Keratinocyte (primary cell): ENCODE results near the gene TUG1. TPM values are rescaled to one million over a fixed set of nuclear protein-coding genes. Genes with fewer than 3 reads are reported as not detected.

Source experiments
- DNase-seq: peaks from one replicate; pipeline ENCODE4 v3.0.0-alpha.2; 2011; ENCODE audit warnings: low read depth, missing footprints, low spot score
- FAIRE-seq: peaks from 2 replicates; lab custom pipeline; 2011; peaks lifted over from hg19 to GRCh38; lab: Jason Lieb, UNC
- H2AFZ ChIP-seq: 2 replicates; pipeline ENCODE4 v1.6.0; 2012; ENCODE audit warnings: low read length, control low read depth, inconsistent platforms; ENCODE audit not compliant: control insufficient read depth
- H3K27ac ChIP-seq: 2 replicates; pipeline ENCODE4 v1.5.1; 2011; ENCODE audit warnings: low read length; ENCODE audit not compliant: control insufficient read depth, insufficient read depth
- H3K27me3 ChIP-seq: 3 replicates; pipeline ENCODE4 v1.6.0; 2011; ENCODE audit warnings: low read length; ENCODE audit not compliant: control insufficient read depth, insufficient read depth; ENCODE audit errors: extremely low read depth
- H3K36me3 ChIP-seq, 2 experiments: 2 replicates in 1 of 2; 3 replicates in 1 of 2; pipeline ENCODE4 v1.5.1; 2011; ENCODE audit warnings: low read length in 2 of 2, mild to moderate bottlenecking in 1 of 2; ENCODE audit not compliant: control insufficient read depth in 2 of 2, insufficient read depth in 2 of 2; ENCODE audit errors: extremely low read depth in 1 of 2
- H3K4me1 ChIP-seq: 3 replicates; pipeline ENCODE4 v1.5.1; 2011; ENCODE audit warnings: low read length; ENCODE audit not compliant: control insufficient read depth, insufficient read depth; ENCODE audit errors: extremely low read depth
- H3K4me2 ChIP-seq: 3 replicates; pipeline ENCODE4 v1.6.0; 2011; ENCODE audit warnings: low read depth, low read length; ENCODE audit not compliant: control insufficient read depth, insufficient read depth; ENCODE audit errors: extremely low read depth
- H3K4me3 ChIP-seq, 3 experiments: fragments of 200-600 bp in 1 of 3; sonication (generic) in 1 of 3; 2 replicates in 2 of 3; 3 replicates in 1 of 3; pipeline ENCODE4 v1.5.1; 2011 to 2016; ENCODE audit warnings: low read length in 3 of 3, mild to moderate bottlenecking in 3 of 3, control low read depth in 2 of 3, inconsistent platforms in 1 of 3, low read depth in 1 of 3, mixed read lengths in 1 of 3, mixed run types in 1 of 3, moderate library complexity in 1 of 3; ENCODE audit not compliant: control insufficient read depth in 2 of 3, insufficient read depth in 2 of 3; ENCODE audit errors: extremely low read depth in 1 of 3
- H3K79me2 ChIP-seq: 2 replicates; pipeline ENCODE4 v1.6.0; 2012; ENCODE audit warnings: low read length; ENCODE audit not compliant: control insufficient read depth, insufficient read depth
- H3K9ac ChIP-seq: 3 replicates; pipeline ENCODE4 v1.6.0; 2011; ENCODE audit warnings: low read length; ENCODE audit not compliant: control insufficient read depth, insufficient read depth; ENCODE audit errors: extremely low read depth
- H3K9me1 ChIP-seq: 3 replicates; pipeline ENCODE4 v1.6.0; 2011; ENCODE audit warnings: low read length; ENCODE audit not compliant: control insufficient read depth, insufficient read depth; ENCODE audit errors: extremely low read depth
- H3K9me3 ChIP-seq: 2 replicates; pipeline ENCODE4 v1.5.1; 2012; ENCODE audit warnings: low read depth, low read length; ENCODE audit not compliant: control insufficient read depth
- H4K20me1 ChIP-seq: 3 replicates; pipeline ENCODE4 v1.6.0; 2011; ENCODE audit warnings: low read length; ENCODE audit not compliant: control insufficient read depth, insufficient read depth; ENCODE audit errors: extremely low read depth
- EZH2 ChIP-seq: IDR thresholded peaks from one replicate; pipeline ENCODE4 v1.6.1; 2012; ENCODE audit warnings: inconsistent platforms, mild to moderate bottlenecking, low read length, moderate library complexity
- dilution Hi-C: fragments of 300-500 bp; cut with MboI; formaldehyde crosslinking; loops from one replicate; pipeline ENCODE4 v1.7.0; 2020; ENCODE audit warnings: low sequenced_read_pairs; ENCODE audit not compliant: extremely low pct_ligation_motif_present
- polyA plus RNA-seq, 5 experiments: library from polyadenylated mRNA; depleted of rRNA in 3 of 5; stranded (reverse) in 3 of 5; stranded (forward) in 1 of 5; unstranded in 1 of 5; fragments of >200 nt; gene quantifications; 1 replicate in 1 of 5; 2 replicates in 3 of 5; 3 replicates in 1 of 5; pipeline versions ENCODE4 v1.2.1 to v1.2.3, GENCODE V29; 2011 to 2012; ENCODE audit warnings: missing spikeins in 2 of 5, low read depth in 1 of 5, low replicate concordance in 1 of 5
- TF ChIP-seq, protein P1 (sequence below), 3 experiments: IDR thresholded peaks in 1 of 3; conservative IDR thresholded peaks in 1 of 3; optimal IDR thresholded peaks in 1 of 3; 2 replicates in 2 of 3; 3 replicates in 1 of 3; pipeline versions ENCODE3 to v1.5.1; 2011; ENCODE audit warnings: low read length in 3 of 3, mild to moderate bottlenecking in 3 of 3, moderate library complexity in 2 of 3, control low read depth in 1 of 3, inconsistent platforms in 1 of 3; ENCODE audit not compliant: insufficient read depth in 2 of 3; ENCODE audit errors: extremely low read depth in 1 of 3

TUG1 gene
- polyA plus RNA-seq, 1 donor (not counting 4 experiments of a cell fraction or from before 2014, with no cell fraction given) = 77.1 TPM

DNA sequence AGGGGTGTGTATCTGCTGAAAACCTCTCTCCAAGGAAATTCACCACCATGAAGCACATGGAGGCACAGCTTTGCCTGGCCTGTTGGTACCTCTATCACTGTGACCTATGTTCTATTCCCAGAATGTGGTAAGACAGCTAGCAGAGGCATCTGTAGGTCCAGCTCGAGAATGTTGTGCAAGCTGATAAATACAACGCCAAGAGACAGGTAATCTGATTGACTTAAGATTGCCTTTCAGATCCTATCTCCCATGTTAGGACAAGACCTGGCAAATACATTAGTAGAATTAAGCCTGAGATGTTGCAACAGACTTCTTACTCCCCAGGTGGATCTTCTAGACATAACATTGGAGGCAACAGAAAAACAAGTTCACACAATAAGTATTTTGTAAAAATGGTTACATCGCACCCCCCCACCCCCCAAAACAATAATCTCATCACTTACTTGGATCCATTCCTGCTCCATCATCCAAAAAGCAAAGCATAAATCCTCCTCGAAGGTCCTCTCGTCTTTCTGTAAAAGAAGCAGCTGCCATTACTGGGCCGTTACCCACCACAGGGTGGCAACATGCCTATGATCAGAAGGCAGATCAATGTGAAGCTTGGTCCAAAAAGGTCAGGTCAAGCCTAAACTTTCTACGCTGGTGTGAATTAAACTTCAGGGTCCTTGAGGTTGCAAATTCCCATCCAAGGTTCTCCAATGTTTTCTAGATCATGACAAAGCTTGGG lies 19.0 kb upstream of the TUG1 start:
- no peaks in the 10 kb centered on the region for H3K79me2 ChIP-seq
- TF ChIP-seq, protein P1, sequence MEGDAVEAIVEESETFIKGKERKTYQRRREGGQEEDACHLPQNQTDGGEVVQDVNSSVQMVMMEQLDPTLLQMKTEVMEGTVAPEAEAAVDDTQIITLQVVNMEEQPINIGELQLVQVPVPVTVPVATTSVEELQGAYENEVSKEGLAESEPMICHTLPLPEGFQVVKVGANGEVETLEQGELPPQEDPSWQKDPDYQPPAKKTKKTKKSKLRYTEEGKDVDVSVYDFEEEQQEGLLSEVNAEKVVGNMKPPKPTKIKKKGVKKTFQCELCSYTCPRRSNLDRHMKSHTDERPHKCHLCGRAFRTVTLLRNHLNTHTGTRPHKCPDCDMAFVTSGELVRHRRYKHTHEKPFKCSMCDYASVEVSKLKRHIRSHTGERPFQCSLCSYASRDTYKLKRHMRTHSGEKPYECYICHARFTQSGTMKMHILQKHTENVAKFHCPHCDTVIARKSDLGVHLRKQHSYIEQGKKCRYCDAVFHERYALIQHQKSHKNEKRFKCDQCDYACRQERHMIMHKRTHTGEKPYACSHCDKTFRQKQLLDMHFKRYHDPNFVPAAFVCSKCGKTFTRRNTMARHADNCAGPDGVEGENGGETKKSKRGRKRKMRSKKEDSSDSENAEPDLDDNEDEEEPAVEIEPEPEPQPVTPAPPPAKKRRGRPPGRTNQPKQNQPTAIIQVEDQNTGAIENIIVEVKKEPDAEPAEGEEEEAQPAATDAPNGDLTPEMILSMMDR (optimal IDR thresholded peaks at IDR 0.05 in 1 of 3, IDR thresholded peaks at IDR 0.05 in 1 of 3, conservative IDR thresholded peaks at IDR 0.05 in 1 of 3; ENCODE audit: extremely low read depth in 1 of 3, insufficient read depth in 2 of 3, low read length in 3 of 3) = peak in 2 of 3 experiments; percentile 9 to 21
- TF ChIP-seq EZH2 = no peak
- no peak overlapping the region for H3K9ac ChIP-seq
- no peak overlapping the region for H3K27ac ChIP-seq
- H3K27me3 ChIP-seq = no peaks in the 10 kb centered on the region
- no peaks in the 10 kb centered on the region for H4K20me1 ChIP-seq
- H3K4me2 ChIP-seq = no peak overlapping the region
- H2AFZ ChIP-seq = no peak overlapping the region
- H3K4me3 ChIP-seq = no peak overlapping the region
- no peaks in the 10 kb centered on the region for H3K9me3 ChIP-seq
- no peaks in the 10 kb centered on the region for H3K9me1 ChIP-seq
- dilution Hi-C loops = loop anchor here (25.0 kb wide), 1 partner anchor 112 kb away; no protein-coding TSS in a partner anchor
- H3K36me3 ChIP-seq = peaks cover 8 to 9% of the 10 kb centered on the region in 2 experiments
- no peak for DNase-seq
- H3K4me1 ChIP-seq = peaks cover 36% of the 10 kb centered on the region
- FAIRE-seq = no peak

GRCh38 chr22:30953206-30953605 lies 15.9 kb upstream of the TUG1 start:
- no peaks in the 10 kb centered on the region for H3K9me3 ChIP-seq
- H4K20me1 ChIP-seq = no peaks in the 10 kb centered on the region
- no peak overlapping the region for H3K9ac ChIP-seq
- no peaks in the 10 kb centered on the region for H3K27me3 ChIP-seq
- TF ChIP-seq EZH2 = no peak
- H3K4me2 ChIP-seq = no peak overlapping the region
- peaks cover 9 to 10% of the 10 kb centered on the region in 2 experiments for H3K36me3 ChIP-seq
- no peak overlapping the region for H3K27ac ChIP-seq
- H2AFZ ChIP-seq = no peak overlapping the region
- no peaks in the 10 kb centered on the region for H3K79me2 ChIP-seq
- FAIRE-seq = no peak
- no peak overlapping the region for H3K4me3 ChIP-seq
- DNase-seq = no peak
- dilution Hi-C loops = loop anchor here (25.0 kb wide), 1 partner anchor 109 kb away; no protein-coding TSS in a partner anchor
- H3K9me1 ChIP-seq = no peaks in the 10 kb centered on the region
- H3K4me1 ChIP-seq = peaks cover 5% of the 10 kb centered on the region
